Peyer's patch (tissue), 4 donors: ENCODE measurements around the gene CLHC1.

Experiments
- POLR2A ChIP-seq, 2 donors: fragments of 450-650 bp; IDR thresholded peaks; one replicate each; pipeline ENCODE4 v1.5.1; 2017; ENCODE audit warnings: antibody characterized with exemption in 2 of 2, mild to moderate bottlenecking in 2 of 2, moderate library complexity in 2 of 2
- TF ChIP-seq, protein P1 (sequence below), 6 experiments: fragments of 450-650 bp in 4 of 6; fragments of 200-600 bp in 2 of 6; sonication (generic) in 1 of 6; IDR thresholded peaks; one replicate each; pipeline ENCODE4 v1.5.1; 2017 to 2019; ENCODE audit warnings: antibody characterized with exemption in 6 of 6, mild to moderate bottlenecking in 3 of 6, moderate library complexity in 1 of 6

- no peak for TF ChIP-seq POLR2A (IDR thresholded peaks at IDR 0.05)
- TF ChIP-seq, protein P1, sequence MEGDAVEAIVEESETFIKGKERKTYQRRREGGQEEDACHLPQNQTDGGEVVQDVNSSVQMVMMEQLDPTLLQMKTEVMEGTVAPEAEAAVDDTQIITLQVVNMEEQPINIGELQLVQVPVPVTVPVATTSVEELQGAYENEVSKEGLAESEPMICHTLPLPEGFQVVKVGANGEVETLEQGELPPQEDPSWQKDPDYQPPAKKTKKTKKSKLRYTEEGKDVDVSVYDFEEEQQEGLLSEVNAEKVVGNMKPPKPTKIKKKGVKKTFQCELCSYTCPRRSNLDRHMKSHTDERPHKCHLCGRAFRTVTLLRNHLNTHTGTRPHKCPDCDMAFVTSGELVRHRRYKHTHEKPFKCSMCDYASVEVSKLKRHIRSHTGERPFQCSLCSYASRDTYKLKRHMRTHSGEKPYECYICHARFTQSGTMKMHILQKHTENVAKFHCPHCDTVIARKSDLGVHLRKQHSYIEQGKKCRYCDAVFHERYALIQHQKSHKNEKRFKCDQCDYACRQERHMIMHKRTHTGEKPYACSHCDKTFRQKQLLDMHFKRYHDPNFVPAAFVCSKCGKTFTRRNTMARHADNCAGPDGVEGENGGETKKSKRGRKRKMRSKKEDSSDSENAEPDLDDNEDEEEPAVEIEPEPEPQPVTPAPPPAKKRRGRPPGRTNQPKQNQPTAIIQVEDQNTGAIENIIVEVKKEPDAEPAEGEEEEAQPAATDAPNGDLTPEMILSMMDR (IDR thresholded peaks at IDR 0.05), result no peak
Observed at GRCh38 chr2:55164534-55165480, 67.3 kb downstream of the CLHC1 start.
